H1 (cell line): ENCODE measurements around the gene TFG. TPM values are rescaled to one million over a fixed set of nuclear protein-coding genes. Genes with fewer than 3 reads are reported as not detected.

ENCODE experiments used
- BACH1 ChIP-seq: IDR thresholded peaks from 2 replicates; pipeline ENCODE4 v1.6.1; 2012; ENCODE audit warnings: low read length, improper control_type of control experiment
- CTBP2 ChIP-seq: IDR thresholded peaks from 2 replicates; pipeline ENCODE4 v1.7.0; 2011; ENCODE audit warnings: borderline replicate concordance, mild to moderate bottlenecking, moderate library complexity, mixed read lengths, low read length; ENCODE audit not compliant: insufficient read depth, insufficient read length
- EZH2 ChIP-seq: fragments of 200-600 bp; sonication (generic); IDR thresholded peaks from 2 replicates; pipeline ENCODE4 v1.7.1; 2012; ENCODE audit warnings: low read depth, mild to moderate bottlenecking, moderate library complexity, low read length, inconsistent platforms; ENCODE audit not compliant: severe bottlenecking
- HDAC2 ChIP-seq, 2 experiments: fragments of 300-600 bp in 1 of 2; sonication (generic) in 1 of 2; IDR thresholded peaks; 2 replicates each; pipeline ENCODE4 v1.6.1; 2011 to 2012; ENCODE audit warnings: low read depth in 2 of 2, low read length in 2 of 2, mild to moderate bottlenecking in 2 of 2, moderate library complexity in 2 of 2, borderline replicate concordance in 1 of 2, inconsistent platforms in 1 of 2
- SIN3A ChIP-seq, 2 experiments: IDR thresholded peaks in 1 of 2; conservative IDR thresholded peaks in 1 of 2; 2 replicates each; pipeline ENCODE4 v1.6.1; 2011 to 2012; ENCODE audit warnings: low read length in 2 of 2, improper control_type of control experiment in 1 of 2, low read depth in 1 of 2, mild to moderate bottlenecking in 1 of 2
- polyA plus RNA-seq, 7 experiments: library from polyadenylated mRNA; depleted of rRNA in 3 of 7; stranded (reverse) in 5 of 7; unstranded in 2 of 7; fragments of >200 nt in 5 of 7; fragments of 200-250 nt in 2 of 7; gene quantifications; 1 replicate in 5 of 7; 2 replicates in 1 of 7; 4 replicates in 1 of 7; pipeline versions ENCODE4 v1.2.1 to v1.2.3, GENCODE V29; 2011 to 2013; ENCODE audit warnings: missing spikeins in 2 of 7, mixed read lengths in 2 of 7
- total RNA-seq: library from RNA; stranded (reverse); fragmentation: NEBNext Ultra II Directional; extraction: Animal tissue kit (Norgen Biotek cat#: 25700); gene quantifications from 2 replicates; pipeline ENCODE4 v1.2.1, GENCODE V29; 2021
- TF ChIP-seq, protein P1 (sequence below): IDR thresholded peaks from 2 replicates; pipeline ENCODE4 v1.6.1; 2012; ENCODE audit warnings: inconsistent platforms
- TF ChIP-seq, protein P2 (sequence below), 3 experiments: IDR thresholded peaks; 1 replicate in 2 of 3; 2 replicates in 1 of 3; pipeline versions ENCODE4 v1.5.1 to v1.6.1; 2011; ENCODE audit warnings: low read length in 3 of 3, mild to moderate bottlenecking in 3 of 3, inconsistent platforms in 2 of 3, low read depth in 1 of 3, moderate library complexity in 1 of 3; ENCODE audit not compliant: insufficient read depth in 1 of 3; ENCODE audit errors: control extremely low read depth in 1 of 3

The TFG gene
- total and polyA plus RNA-seq, 2 of the 8 experiments (the other 6 are each of a cell fraction or from before 2014, with no cell fraction given) = 81.9 to 98.4 TPM

DNA sequence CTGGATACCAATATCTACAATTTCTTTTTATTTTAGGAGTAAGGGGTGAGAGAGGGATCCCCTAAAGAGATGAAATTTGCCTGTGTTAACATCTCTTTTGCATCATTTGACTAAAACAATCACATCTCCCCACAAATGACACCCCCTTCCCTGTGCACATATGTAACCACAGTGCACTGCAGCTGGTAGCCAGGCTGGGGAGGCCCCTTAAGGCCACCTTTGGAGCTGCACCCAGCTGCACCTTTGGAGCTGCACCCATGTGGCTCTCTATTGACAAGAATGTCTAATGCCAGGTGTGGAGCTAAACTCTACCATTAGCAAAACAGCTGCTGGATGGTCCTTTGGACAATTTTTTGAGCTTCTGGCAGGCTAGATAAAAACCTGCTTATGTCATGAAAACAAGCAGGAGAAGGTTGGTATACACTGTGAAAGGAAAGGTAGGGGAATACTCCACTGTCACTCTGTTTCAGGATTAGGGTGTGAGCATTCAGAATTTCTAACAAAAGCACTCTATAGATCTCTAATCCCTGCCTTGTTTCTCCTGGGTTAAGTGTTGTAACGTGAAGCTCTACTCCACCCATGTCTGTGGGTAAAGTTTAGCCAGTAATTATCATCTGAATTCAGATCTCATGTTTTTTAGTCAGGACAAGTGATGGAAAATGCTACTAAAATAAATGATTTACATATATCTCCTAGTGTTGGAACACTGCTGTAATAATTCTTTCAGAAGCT is 52.1 kb downstream of the TFG start (continued):
- TF ChIP-seq CTBP2 = no peak
- TF ChIP-seq BACH1 = no peak
- TF ChIP-seq SIN3A (conservative IDR thresholded peaks at IDR 0.05 in 1 of 2, IDR thresholded peaks at IDR 0.05 in 1 of 2; ENCODE audit: low read depth in 1 of 2, low read length in 2 of 2) = no peak
- TF ChIP-seq, protein P1, sequence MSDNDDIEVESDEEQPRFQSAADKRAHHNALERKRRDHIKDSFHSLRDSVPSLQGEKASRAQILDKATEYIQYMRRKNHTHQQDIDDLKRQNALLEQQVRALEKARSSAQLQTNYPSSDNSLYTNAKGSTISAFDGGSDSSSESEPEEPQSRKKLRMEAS = no peak
- TF ChIP-seq, protein P2, sequence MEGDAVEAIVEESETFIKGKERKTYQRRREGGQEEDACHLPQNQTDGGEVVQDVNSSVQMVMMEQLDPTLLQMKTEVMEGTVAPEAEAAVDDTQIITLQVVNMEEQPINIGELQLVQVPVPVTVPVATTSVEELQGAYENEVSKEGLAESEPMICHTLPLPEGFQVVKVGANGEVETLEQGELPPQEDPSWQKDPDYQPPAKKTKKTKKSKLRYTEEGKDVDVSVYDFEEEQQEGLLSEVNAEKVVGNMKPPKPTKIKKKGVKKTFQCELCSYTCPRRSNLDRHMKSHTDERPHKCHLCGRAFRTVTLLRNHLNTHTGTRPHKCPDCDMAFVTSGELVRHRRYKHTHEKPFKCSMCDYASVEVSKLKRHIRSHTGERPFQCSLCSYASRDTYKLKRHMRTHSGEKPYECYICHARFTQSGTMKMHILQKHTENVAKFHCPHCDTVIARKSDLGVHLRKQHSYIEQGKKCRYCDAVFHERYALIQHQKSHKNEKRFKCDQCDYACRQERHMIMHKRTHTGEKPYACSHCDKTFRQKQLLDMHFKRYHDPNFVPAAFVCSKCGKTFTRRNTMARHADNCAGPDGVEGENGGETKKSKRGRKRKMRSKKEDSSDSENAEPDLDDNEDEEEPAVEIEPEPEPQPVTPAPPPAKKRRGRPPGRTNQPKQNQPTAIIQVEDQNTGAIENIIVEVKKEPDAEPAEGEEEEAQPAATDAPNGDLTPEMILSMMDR (IDR thresholded peaks at IDR 0.05; ENCODE audit: control extremely low read depth in 1 of 3, insufficient read depth in 1 of 3, low read depth in 1 of 3, low read length in 3 of 3) = peak; percentile 28 to 59 (median 48); a peak in 3 of 4 replicates
- no peak for TF ChIP-seq EZH2
- no peak for TF ChIP-seq HDAC2 (IDR thresholded peaks at IDR 0.05; ENCODE audit: borderline replicate concordance in 1 of 2, low read depth in 2 of 2, low read length in 2 of 2)
